Ovary (tissue), 3 donors: ENCODE data around the gene HSD11B1L.

Source experiments
- EP300 ChIP-seq: sonication (generic); formaldehyde crosslinking; IDR thresholded peaks from one replicate; pipeline ENCODE4 v1.6.1; 2017; ENCODE audit warnings: antibody characterized with exemption
- POLR2A ChIP-seq: fragments of 450-650 bp; IDR thresholded peaks from one replicate; pipeline ENCODE4 v1.6.1; 2017; ENCODE audit warnings: antibody characterized with exemption, mild to moderate bottlenecking, moderate library complexity
- TF ChIP-seq, protein P1 (sequence below), 3 donors: fragments of 450-650 bp in 2 of 3; fragments of 200-600 bp in 1 of 3; IDR thresholded peaks; one replicate each; pipeline versions ENCODE4 v1.5.1 to v1.8.0; 2016 to 2022; ENCODE audit warnings: antibody characterized with exemption in 3 of 3, mild to moderate bottlenecking in 1 of 3
- donor health status: DM: no; HTN: no; CAD: no.

DNA sequence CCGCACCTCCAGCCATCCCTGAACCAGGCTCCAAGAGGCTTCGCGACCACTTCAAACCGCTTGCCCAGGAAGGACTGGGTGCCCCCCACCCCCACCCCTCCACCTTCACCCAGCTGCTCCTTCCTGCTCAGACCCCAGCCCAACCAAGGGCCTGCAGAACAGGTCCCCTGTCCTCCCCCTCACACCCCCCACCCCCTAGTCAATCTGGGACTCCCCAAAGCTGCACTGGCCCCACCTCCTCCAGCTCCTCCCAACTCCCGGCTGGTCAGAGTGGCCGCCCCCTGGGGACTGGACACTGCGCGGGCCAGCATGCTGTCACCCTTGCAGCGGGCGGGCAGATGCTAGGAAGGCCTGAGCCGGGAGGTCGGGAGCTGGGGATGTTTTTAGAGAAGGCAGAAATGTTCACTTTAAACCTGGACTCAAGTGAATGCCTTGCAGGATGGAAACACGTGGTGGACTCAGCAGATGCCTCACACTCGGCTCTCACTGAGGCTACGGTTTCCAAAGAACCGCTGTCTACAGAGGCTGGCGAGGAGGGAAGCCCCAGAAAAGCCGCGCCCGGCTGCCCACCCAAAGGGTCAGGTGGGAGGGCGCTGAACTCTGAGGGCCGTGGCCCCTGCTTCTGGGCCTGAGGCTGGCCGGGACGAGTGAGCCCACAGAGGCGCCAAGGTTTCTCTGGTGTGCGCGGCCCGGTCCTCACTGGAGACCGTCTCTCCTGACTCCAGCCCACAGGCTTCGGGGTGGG is 17.2 kb downstream of the HSD11B1L start:
- TF ChIP-seq POLR2A (no peak), EP300 (no peak)
- TF ChIP-seq, protein P1, sequence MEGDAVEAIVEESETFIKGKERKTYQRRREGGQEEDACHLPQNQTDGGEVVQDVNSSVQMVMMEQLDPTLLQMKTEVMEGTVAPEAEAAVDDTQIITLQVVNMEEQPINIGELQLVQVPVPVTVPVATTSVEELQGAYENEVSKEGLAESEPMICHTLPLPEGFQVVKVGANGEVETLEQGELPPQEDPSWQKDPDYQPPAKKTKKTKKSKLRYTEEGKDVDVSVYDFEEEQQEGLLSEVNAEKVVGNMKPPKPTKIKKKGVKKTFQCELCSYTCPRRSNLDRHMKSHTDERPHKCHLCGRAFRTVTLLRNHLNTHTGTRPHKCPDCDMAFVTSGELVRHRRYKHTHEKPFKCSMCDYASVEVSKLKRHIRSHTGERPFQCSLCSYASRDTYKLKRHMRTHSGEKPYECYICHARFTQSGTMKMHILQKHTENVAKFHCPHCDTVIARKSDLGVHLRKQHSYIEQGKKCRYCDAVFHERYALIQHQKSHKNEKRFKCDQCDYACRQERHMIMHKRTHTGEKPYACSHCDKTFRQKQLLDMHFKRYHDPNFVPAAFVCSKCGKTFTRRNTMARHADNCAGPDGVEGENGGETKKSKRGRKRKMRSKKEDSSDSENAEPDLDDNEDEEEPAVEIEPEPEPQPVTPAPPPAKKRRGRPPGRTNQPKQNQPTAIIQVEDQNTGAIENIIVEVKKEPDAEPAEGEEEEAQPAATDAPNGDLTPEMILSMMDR (IDR thresholded peaks at IDR 0.05) = no peak
